Measurements from ENCODE around the gene POFUT2.

Gene POFUT2

GRCh38 chr21:45297329-45297728, 9.6 kb upstream of the POFUT2 start:
- DNase-seq (ENCODE audit: low read depth): no peak

DNA sequence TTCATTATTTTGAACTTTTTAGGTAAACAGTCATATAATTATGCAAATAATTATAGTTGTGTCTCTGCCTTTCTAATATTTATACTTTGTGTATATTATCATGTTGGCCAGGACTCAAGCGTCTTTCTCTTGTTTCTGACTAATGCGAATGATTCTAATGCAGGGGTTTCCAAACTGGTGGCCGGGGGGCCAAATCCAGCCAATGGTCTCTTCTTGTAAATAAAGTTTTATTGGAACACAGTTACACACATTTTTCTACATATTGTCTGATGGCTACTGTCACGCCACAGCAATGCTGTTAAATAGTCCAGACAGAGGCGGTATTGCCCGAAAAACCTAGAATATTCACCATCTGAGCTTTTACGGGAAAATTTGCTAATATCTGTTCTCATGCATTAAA, 8.9 kb upstream of the POFUT2 start:
- DNase-seq (ENCODE audit: low read depth): no peak

DNA sequence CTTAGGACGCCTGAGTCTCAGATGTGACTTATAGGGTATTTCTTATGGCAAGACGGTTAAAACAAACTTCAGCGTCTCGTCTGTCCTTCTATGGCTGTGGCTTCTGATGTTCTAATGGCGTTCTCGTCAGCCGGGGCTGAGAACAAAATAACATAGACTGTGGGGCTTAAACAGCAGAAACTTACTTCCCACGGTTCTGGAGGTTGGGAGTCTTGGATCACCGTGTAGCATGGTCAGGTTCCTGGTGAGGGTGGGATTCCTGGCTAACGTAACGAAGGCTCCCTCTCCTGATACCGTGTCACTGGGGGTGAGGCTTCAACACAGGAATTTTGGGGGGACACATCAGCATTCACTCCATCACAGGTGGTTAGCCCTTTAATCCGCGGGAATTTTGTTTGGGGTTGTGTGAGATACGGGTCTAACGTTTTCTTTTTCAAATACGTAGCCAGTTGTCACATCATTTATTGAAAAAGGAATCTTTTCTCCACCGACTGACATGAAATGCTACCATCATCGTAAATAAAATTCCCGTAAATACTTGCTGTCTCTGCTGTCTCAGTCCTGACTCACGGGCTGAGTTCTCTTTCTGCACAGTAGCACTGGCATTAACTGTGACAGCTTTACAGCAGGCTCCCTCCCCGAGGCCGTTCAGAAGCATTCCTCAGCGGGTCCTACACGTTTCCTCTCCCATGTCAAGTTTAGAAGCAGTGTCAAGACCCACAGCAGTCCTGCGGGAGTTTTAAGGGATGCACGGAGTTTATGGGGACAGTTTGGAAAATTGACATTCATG, 8.1 kb upstream of the POFUT2 start:
- no peak for DNase-seq (ENCODE audit: low read depth)

GRCh38 chr21:45294509-45295291, 7.0 kb upstream of the POFUT2 start:
- DNase-seq (ENCODE audit: low read depth): no peak

- DNase-seq (ENCODE audit: low read depth): no peak
These were observed 6.2 kb upstream of the POFUT2 start for GRCh38 chr21:45293726-45294401.

GRCh38 chr21:45293220-45293725, 5.6 kb upstream of the POFUT2 start:
- DNase-seq (ENCODE audit: low read depth): no peak

GRCh38 chr21:45292399-45293219, 4.9 kb upstream of the POFUT2 start:
- peak; percentile 68 for DNase-seq (ENCODE audit: low read depth)

GRCh38 chr21:45291613-45292398, 4.1 kb upstream of the POFUT2 start:
- no peak for DNase-seq (ENCODE audit: low read depth)

DNA sequence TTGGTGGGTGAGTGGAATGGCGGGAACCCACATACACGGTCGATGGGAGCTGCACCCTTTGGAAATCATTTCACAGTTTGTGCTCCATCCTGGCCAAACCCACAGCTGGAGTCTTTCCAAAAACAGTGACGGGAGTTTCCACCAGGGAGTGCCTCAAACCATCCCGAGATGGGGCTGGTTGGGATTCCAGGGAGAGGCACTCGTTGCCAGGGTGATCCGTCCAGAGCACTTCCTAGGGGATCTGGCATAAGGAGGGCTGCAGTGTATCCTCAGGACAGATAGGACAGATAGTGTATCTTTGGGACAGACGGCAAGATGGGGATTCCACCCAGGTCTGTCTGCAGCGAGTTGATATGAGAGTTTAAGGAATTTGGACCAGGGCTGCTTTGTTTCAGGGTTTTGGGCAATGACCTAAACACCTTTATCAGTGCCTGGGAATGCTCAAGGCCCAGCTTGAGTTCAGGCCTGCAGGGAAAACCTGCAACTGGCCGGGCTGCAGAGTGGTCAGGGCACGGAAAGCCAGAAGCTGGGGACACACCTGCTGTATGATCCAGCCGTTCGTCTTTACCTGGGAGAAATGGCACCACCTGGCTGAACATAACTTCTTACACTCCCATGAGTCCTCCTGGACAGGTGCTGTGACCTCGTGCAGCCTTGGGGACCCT, 3.4 kb upstream of the POFUT2 start:
- no peak for DNase-seq (ENCODE audit: low read depth)

GRCh38 chr21:45289655-45290515, 2.2 kb upstream of the POFUT2 start:
- no peak for DNase-seq (ENCODE audit: low read depth)

DNA sequence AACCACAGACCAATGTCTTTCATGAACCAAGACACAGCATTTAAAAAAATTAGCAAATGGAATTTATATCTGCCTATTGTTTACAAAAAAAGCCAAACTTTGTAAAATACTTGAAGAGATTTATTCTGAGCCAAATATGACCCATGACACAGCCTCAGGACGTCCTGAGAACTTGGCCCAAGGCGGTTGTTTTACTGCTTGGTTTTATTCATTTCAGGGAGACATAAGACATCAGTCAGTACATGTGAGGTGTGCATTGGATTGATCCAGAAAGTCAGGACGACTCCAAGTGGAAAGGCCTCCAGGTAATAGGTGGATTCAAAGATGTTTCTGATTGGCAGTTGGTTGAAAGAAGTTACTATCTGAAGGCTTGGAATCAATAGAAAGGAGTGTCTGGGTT, 1.4 kb upstream of the POFUT2 start:
- DNase-seq (ENCODE audit: low read depth): no peak

DNA sequence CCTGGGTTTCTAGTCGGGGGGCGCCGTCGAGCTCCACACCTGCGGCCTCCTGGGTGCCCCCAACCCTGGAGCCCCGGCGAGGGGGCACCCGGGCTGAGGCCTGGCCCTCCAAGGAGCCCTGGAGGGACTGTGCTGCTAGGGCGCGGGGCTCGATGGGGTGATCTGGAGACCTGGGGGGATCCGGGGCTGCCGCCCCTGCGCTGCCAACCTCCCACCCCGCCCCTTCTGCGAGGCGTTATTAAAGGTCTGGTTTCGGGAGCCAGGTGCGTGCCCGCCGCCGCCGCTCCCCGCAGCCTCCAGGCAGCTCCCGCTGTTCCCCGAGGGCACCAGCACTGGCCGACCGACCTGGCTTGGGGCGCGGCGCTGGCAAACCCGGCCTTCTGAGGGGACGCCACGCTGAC, 746 bp upstream of the POFUT2 start:
- no peak for DNase-seq (ENCODE audit: low read depth)

- no peak for DNase-seq (ENCODE audit: low read depth)
These were observed 841 bp downstream of the POFUT2 start for GRCh38 chr21:45286671-45287437.

GRCh38 chr21:45285266-45285931, 2.3 kb downstream of the POFUT2 start:
- no peak for DNase-seq (ENCODE audit: low read depth)

- DNase-seq (ENCODE audit: low read depth): no peak
These were observed 3.3 kb downstream of the POFUT2 start for GRCh38 chr21:45284456-45284741.

DNA sequence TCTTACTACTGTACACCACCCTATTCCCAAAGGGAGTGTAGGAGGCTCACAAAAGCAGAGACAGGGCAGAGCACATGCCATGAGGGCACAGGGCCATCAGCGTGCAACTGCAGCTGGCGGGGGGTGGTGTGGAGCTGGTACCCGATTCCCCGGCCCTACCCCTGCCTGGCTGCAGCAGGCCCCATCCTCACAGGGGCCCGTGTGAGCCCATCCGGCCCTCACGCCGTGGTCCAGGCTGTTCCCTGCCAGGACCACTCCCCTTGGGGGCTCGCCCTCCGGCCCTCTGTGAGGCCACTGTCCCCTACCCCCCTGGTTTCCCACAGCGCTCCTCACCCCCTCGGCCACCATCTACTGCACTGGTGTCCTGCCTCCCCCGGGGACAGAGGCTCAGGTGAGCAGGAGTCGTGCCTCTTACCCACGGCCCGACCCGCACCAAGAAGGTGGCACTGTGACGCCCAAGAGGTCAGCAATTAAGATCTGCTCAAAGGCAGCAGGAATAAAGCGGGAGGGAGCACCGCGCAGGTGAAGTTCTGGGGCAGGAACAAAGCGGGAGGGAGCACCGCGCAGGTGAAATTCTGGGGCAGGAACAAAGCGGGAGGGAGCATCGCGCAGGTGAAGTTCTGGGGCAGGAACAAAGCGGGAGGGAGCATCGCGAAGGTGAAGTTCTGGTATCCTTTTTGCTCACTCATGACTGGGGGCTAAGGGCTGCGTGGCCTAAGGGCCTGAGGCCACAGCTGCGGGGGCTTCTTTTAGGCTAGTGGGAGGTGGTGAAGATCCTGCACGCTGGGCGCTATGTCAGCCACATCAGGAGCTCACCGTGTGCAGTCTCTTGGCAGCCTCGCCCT, 3.9 kb downstream of the POFUT2 start:
- DNase-seq (ENCODE audit: low read depth): no peak

DNA sequence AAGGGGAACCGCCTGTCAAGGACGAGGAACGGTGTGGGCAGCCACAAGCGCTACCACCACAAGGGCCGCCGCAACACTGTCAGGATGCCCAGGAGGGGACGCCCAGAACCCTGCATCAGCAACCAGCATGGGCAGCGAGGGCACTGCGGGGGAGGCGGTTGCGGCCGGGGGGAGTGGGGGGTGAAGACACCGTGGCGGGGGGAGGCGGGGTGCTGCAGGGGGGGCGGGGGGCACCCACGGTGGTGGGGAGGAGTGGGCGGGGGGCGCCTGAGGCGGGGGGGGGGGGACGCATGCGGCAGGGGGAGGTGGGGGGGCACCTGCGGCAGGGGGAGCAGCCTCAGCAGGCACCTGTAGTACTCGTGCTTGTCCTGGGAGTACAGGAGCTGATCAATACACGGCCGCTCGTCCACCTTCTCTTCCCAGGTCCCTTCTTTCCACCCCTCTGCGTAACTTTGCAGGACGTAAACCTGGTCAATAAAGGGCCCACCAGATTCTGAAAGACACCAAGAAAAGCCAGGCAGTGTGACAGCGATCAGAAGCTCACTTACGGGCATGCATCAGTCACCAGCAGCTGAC, 4.6 kb downstream of the POFUT2 start:
- DNase-seq (ENCODE audit: low read depth): no peak

Data from activated T-cell treated with anti-CD3 and anti-CD28 coated beads for 24 hours (primary cell).